ENCODE measurements around the gene INTS13.
A peak's percentile ranks its signal among the peaks of the same experiment; 100 is the strongest.
"Not testable (repeated sequence)": the region's sequence is repeated elsewhere in the genome, so short reads cannot be mapped to it uniquely, and the experiment has no call there.

Gene INTS13

DNA sequence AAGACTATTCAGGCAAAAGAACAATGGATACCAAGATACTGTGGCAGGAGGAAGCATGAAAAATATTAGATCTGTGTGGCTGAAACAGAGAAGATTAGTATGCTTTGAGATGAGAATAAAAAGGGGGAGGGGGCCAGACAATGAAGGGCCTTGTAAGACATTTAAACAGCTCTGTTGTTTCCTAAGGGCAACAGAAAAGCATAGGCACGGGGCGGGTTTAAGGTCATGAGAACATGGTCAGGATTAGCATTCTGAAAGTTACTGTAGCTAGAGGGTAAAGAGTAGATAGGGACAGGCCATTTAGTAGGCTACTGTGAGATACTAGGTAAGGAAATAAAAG is 18.6 kb downstream of the INTS13 start:
- H3K4me3 ChIP-seq, result no peak overlapping the region
- TF ChIP-seq POLR2AphosphoS5 (IDR thresholded peaks at IDR 0.05; ENCODE audit: borderline replicate concordance, low read depth, low read length) (no peak), EZH2 (IDR thresholded peaks at IDR 0.05) (no peak), FOXP2 (optimal IDR thresholded peaks at IDR 0.05; ENCODE audit: control extremely low read depth, extremely low read length, insufficient read depth) (no peak)
- H3K36me3 ChIP-seq (ENCODE audit: insufficient read depth, low read length), result peaks cover 46% of the 10 kb centered on the region
- DNase-seq (ENCODE audit: low read depth, low spot score), result no peak
- H3K9me3 ChIP-seq (ENCODE audit: low read depth, low read length), result no peaks in the 10 kb centered on the region
- H3K9ac ChIP-seq (ENCODE audit: insufficient read length), result no peak overlapping the region
- peak overlapping the region; percentile 35; the same call in 1 of the 2 replicates for H3K27ac ChIP-seq

DNA sequence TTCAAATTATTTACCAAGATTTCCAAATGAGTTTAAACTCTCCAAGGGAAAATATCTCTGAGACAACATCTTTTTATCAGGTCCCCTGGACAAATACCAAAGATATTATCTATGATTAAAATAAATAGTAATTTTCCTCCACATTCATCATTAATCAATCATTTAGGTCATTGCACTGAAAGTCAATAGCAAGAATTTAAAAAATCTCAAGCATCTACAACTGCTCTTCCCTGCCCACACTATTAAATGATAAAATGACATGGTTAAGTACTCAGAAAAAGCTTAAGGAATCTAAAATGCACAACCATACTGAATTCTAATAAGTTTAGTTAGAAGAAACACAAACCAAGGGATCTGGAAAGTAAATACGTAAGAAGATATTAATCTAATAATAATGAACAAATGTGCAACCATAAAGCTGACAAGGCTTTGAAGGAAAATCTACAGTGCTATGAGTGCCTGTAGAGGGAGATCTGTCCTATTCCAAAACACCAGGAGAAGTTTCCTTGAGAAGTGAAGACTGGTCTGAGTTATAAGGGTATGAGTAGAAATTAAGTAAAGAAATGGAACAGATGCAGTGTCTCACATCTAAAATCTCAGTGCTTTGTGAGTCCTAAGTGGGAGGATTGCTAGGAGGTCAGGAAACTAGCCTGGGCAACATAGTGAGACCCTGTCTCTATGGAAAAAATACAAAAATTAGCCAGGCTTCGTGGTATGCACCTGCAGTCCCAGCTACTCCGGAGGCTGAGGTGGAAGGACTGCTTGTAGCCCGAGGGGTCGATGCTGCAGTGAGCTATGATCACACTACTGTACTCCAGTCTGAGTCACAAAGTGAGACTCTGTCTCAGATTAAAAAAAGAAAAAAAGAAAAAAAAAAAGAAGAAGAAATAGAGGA is 19.2 kb downstream of the INTS13 start:
- Histone ChIP-seq H3K4me3 (no peak overlapping the region), H3K9ac (ENCODE audit: insufficient read length) (no peak overlapping the region), H3K27ac (peak overlapping the region; percentile 35; the same call in 1 of the 2 replicates), H3K9me3 (ENCODE audit: low read depth, low read length) (no peaks in the 10 kb centered on the region), H3K36me3 (ENCODE audit: insufficient read depth, low read length) (peaks cover 50% of the 10 kb centered on the region)
- DNase-seq (ENCODE audit: low read depth, low spot score), result no peak
- no peak for TF ChIP-seq FOXP2 (optimal IDR thresholded peaks at IDR 0.05; ENCODE audit: control extremely low read depth, extremely low read length, insufficient read depth)
- TF ChIP-seq POLR2AphosphoS5 (IDR thresholded peaks at IDR 0.05; ENCODE audit: borderline replicate concordance, low read depth, low read length), result no peak
- TF ChIP-seq EZH2 (IDR thresholded peaks at IDR 0.05), result no peak

DNA sequence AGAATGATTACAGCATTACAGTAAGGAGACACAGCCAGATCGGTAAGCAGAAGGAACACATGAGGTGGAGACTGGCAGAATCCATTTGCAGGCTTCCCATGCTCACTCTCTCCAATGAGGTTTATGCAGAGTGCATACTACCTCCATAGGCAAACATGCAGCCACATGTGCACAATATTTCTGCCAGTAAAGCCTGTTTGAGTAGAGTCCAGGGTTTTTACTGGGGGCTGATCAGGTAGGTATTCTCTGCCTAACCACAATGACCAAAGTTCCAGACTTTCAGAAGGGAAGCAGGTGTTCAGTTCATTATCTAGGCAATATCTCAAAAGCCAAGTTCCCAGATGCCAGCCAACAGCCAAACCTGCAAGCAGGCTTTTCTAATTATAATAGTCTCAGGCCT is 31.1 kb downstream of the INTS13 start:
- H3K36me3 ChIP-seq (ENCODE audit: insufficient read depth, low read length), result peaks cover 80% of the 10 kb centered on the region
- H3K4me3 ChIP-seq, result no peak overlapping the region
- H3K9me3 ChIP-seq (ENCODE audit: low read depth, low read length), result no peaks in the 10 kb centered on the region
- DNase-seq (ENCODE audit: low read depth, low spot score), result no peak
- TF ChIP-seq FOXP2 (optimal IDR thresholded peaks at IDR 0.05; ENCODE audit: control extremely low read depth, extremely low read length, insufficient read depth), result no peak
- TF ChIP-seq EZH2 (IDR thresholded peaks at IDR 0.05), result no peak
- TF ChIP-seq POLR2AphosphoS5 (IDR thresholded peaks at IDR 0.05; ENCODE audit: borderline replicate concordance, low read depth, low read length), result no peak
- H3K9ac ChIP-seq (ENCODE audit: insufficient read length), result no peak overlapping the region
- no peak overlapping the region for H3K27ac ChIP-seq

DNA sequence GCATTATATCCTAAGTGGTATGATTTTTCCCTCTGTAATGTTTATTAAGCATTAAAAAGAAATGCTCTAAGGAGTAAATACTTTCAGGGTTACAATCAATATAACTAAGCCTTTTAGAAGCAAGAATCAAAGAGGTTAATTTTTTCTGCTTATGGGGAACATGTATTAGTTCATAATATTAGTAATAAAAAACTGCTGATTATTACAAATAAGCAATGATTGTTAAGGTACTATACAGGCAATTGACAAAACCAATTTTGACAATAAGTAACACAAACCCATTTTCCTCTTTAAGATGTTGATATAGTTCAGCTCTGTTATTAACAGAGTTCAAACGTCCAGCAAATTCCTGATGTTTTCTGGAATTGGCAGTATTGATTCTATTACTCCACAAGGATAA is 31.8 kb downstream of the INTS13 start:
- Histone ChIP-seq H3K27ac (no peak overlapping the region), H3K4me3 (no peak overlapping the region), H3K36me3 (ENCODE audit: insufficient read depth, low read length) (peaks cover 74% of the 10 kb centered on the region), H3K9me3 (ENCODE audit: low read depth, low read length) (no peaks in the 10 kb centered on the region), H3K9ac (ENCODE audit: insufficient read length) (no peak overlapping the region)
- TF ChIP-seq POLR2AphosphoS5 (IDR thresholded peaks at IDR 0.05; ENCODE audit: borderline replicate concordance, low read depth, low read length), result no peak
- no peak for DNase-seq (ENCODE audit: low read depth, low spot score)

DNA sequence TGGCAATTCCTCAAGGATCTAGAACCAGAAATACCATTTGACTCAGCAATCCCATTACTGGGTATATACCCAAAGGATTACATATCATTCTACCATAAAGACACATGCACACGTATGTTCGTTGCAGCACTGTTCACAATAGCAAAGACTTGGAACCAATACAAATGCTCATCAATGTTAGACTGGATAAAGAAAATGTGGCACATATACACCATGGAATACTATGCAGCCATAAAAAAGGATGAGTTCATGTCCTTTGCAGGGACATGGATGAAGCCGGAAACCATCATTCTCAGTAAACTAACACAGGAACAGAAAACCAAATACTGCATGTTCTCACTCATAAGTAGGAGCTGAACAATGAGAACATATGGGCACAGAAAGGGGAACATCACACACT is 34.4 kb downstream of the INTS13 start:
- H3K9me3 ChIP-seq (ENCODE audit: low read depth, low read length); DNase-seq (ENCODE audit: low read depth, low spot score); H3K9ac ChIP-seq (ENCODE audit: insufficient read length); H3K27ac ChIP-seq; H3K4me3 ChIP-seq: not testable (repeated sequence)
- H3K36me3 ChIP-seq (ENCODE audit: insufficient read depth, low read length), result peaks cover 61% of the 10 kb centered on the region

DNA sequence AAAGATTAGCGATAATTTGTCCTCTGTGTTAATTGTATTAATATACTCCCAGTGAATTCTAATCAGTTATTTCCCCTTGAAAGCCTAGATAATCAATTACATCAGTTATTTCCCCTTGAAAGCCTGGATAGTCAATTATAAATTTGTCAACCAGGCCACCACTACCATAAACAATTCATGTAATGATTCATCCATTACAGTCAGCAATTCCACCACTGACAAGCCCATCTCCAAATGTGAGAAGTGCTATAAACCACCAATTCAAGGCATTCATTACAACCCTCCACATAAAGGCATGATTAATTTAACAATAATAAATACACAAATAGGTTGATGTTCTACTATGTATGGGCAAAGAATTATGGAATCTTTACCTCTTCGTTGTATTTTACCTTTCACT is 40.9 kb downstream of the INTS13 start:
- Histone ChIP-seq H3K4me3 (no peak overlapping the region), H3K36me3 (ENCODE audit: insufficient read depth, low read length) (peaks cover 15% of the 10 kb centered on the region), H3K9me3 (ENCODE audit: low read depth, low read length) (no peaks in the 10 kb centered on the region), H3K27ac (no peak overlapping the region), H3K9ac (ENCODE audit: insufficient read length) (no peak overlapping the region)
- no peak for DNase-seq (ENCODE audit: low read depth, low spot score)
- TF ChIP-seq POLR2AphosphoS5 (IDR thresholded peaks at IDR 0.05; ENCODE audit: borderline replicate concordance, low read depth, low read length) (no peak), FOXP2 (optimal IDR thresholded peaks at IDR 0.05; ENCODE audit: control extremely low read depth, extremely low read length, insufficient read depth) (no peak), EZH2 (IDR thresholded peaks at IDR 0.05) (no peak)

DNA sequence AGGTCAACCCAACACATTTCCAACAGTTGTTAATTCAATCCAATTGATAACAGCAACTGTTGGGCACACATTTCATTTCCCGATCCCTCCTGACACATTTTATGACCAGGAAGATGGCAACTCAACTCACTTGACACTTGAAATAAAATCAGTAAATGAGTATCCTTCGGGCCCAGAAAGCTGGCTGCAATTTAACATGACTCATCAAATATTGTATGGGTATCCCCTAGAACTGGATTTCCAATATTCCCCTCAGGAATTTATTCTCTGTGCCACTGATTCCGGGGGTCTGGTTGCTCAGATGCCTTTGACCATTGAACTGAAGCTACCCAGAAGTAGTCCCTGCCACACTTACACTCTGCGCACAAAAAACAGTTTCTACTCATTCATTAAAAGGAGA is 42.1 kb downstream of the INTS13 start:
- Histone ChIP-seq H3K27ac (no peak overlapping the region), H3K9me3 (ENCODE audit: low read depth, low read length) (no peaks in the 10 kb centered on the region), H3K36me3 (ENCODE audit: insufficient read depth, low read length) (peaks cover 15% of the 10 kb centered on the region), H3K4me3 (no peak overlapping the region), H3K9ac (ENCODE audit: insufficient read length) (no peak overlapping the region)
- DNase-seq (ENCODE audit: low read depth, low spot score), result no peak
- no peak for TF ChIP-seq FOXP2 (optimal IDR thresholded peaks at IDR 0.05; ENCODE audit: control extremely low read depth, extremely low read length, insufficient read depth)

DNA sequence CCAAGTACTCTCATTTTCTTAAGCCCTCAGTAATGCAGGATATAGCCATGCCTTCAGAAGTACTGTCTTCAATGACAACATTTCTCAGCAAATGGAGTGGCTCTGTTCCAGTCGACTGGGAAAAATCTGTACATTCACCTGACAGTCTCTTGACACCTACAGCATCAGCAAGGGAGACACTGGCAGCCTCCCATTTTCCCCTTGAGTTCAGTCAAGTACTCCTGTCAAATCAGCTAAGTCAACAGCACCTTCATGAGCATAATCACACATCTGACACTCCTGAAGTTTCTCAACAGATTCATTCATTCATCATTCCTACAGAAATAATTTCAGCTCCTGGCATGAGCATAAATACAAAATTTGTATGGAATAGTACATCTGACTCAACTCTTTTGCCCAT is 46.1 kb downstream of the INTS13 start:
- Histone ChIP-seq H3K9ac (ENCODE audit: insufficient read length) (no peak overlapping the region), H3K36me3 (ENCODE audit: insufficient read depth, low read length) (no peaks in the 10 kb centered on the region; the same call in 1 of the 2 replicates), H3K4me3 (no peak overlapping the region), H3K9me3 (ENCODE audit: low read depth, low read length) (no peaks in the 10 kb centered on the region), H3K27ac (no peak overlapping the region)
- no peak for DNase-seq (ENCODE audit: low read depth, low spot score)
- no peak for TF ChIP-seq POLR2AphosphoS5 (IDR thresholded peaks at IDR 0.05; ENCODE audit: borderline replicate concordance, low read depth, low read length)
- no peak for TF ChIP-seq EZH2 (IDR thresholded peaks at IDR 0.05)
- no peak for TF ChIP-seq FOXP2 (optimal IDR thresholded peaks at IDR 0.05; ENCODE audit: control extremely low read depth, extremely low read length, insufficient read depth)

DNA sequence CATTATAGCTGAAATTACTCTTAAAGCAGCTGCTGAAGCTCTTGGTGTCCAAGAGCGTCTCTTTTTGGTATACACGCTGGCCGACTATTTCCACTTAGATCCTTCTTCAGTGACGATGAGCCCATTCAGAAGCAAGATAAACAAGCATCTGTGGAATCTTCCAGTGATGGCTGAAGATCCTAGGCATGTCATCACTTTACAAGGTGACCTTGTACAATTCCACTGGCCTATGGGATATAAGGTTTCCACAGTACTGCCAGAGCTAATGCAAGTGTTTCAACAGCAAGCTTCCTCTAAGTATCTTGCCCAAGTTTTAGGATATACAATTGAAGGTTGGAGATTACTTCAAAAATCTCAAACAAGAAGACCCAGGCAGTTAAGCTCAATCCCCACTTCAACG is 47.0 kb downstream of the INTS13 start:
- H3K27ac ChIP-seq, result no peak overlapping the region
- no peak overlapping the region for H3K4me3 ChIP-seq
- no peak for TF ChIP-seq FOXP2 (optimal IDR thresholded peaks at IDR 0.05; ENCODE audit: control extremely low read depth, extremely low read length, insufficient read depth)
- no peaks in the 10 kb centered on the region; the same call in 1 of the 2 replicates for H3K36me3 ChIP-seq (ENCODE audit: insufficient read depth, low read length)
- no peak overlapping the region for H3K9ac ChIP-seq (ENCODE audit: insufficient read length)
- no peaks in the 10 kb centered on the region for H3K9me3 ChIP-seq (ENCODE audit: low read depth, low read length)
- DNase-seq (ENCODE audit: low read depth, low spot score), result no peak
